Astrocyte (in vitro differentiated cells and primary cell): ENCODE measurements around the gene CDHR5.

Experiments used
- EZH2 ChIP-seq: IDR thresholded peaks from 2 replicates; pipeline ENCODE4 v1.6.1; 2012; ENCODE audit warnings: mild to moderate bottlenecking, low read length, inconsistent platforms; ENCODE audit not compliant: insufficient read depth
- TF ChIP-seq, protein P1 (sequence below): IDR thresholded peaks from 2 replicates; pipeline ENCODE4 v1.5.1; 2011; ENCODE audit warnings: low read depth, mild to moderate bottlenecking, inconsistent platforms, low read length, moderate library complexity; ENCODE audit not compliant: insufficient read depth

DNA sequence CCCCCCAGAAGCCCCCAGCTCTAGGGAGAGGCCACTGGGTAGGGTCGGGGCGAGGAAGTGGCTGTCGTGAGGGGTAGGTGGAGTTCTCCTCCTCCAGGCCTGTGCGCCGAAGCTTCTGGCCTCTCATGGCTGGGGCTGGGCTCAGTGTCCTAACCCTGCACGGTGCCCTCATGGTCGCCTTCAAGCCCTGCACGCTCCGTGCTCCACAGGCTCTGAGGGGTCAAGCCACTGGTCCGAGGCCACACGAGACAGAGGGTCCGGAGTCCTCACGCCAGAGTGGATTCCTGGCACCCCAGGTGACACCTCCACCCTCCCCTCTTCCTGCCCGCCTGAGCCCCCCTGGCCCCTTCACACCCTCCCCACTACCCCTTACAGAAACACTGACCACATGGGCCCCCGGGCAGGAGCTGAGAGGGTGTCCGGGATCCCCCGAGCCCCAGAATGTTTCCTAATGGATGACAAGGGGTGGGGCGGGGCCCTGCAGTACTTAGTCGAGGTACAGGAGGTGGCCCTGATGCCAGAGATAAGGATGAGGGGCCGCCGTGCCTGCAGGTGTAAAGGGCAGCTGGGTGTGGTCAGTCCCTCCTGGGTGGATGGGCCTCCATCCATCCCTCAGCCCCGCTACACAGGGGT, 997 bp upstream of the CDHR5 start:
- TF ChIP-seq, protein P1, sequence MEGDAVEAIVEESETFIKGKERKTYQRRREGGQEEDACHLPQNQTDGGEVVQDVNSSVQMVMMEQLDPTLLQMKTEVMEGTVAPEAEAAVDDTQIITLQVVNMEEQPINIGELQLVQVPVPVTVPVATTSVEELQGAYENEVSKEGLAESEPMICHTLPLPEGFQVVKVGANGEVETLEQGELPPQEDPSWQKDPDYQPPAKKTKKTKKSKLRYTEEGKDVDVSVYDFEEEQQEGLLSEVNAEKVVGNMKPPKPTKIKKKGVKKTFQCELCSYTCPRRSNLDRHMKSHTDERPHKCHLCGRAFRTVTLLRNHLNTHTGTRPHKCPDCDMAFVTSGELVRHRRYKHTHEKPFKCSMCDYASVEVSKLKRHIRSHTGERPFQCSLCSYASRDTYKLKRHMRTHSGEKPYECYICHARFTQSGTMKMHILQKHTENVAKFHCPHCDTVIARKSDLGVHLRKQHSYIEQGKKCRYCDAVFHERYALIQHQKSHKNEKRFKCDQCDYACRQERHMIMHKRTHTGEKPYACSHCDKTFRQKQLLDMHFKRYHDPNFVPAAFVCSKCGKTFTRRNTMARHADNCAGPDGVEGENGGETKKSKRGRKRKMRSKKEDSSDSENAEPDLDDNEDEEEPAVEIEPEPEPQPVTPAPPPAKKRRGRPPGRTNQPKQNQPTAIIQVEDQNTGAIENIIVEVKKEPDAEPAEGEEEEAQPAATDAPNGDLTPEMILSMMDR: no peak
- TF ChIP-seq EZH2: no peak
